Keratinocyte (primary cell): ENCODE results near the gene INKA2. TPM values are rescaled to one million over a fixed set of nuclear protein-coding genes. Genes with fewer than 3 reads are reported as not detected.

Source experiments
- DNase-seq: peaks from one replicate; pipeline ENCODE4 v3.0.0-alpha.2; 2011; ENCODE audit warnings: low read depth, missing footprints, low spot score
- FAIRE-seq: peaks from 2 replicates; lab custom pipeline; 2011; peaks lifted over from hg19 to GRCh38; lab: Jason Lieb, UNC
- H2AFZ ChIP-seq: 2 replicates; pipeline ENCODE4 v1.6.0; 2012; ENCODE audit warnings: low read length, control low read depth, inconsistent platforms; ENCODE audit not compliant: control insufficient read depth
- H3K27ac ChIP-seq: 2 replicates; pipeline ENCODE4 v1.5.1; 2011; ENCODE audit warnings: low read length; ENCODE audit not compliant: control insufficient read depth, insufficient read depth
- H3K27me3 ChIP-seq: 3 replicates; pipeline ENCODE4 v1.6.0; 2011; ENCODE audit warnings: low read length; ENCODE audit not compliant: control insufficient read depth, insufficient read depth; ENCODE audit errors: extremely low read depth
- H3K36me3 ChIP-seq, 2 experiments: 2 replicates in 1 of 2; 3 replicates in 1 of 2; pipeline ENCODE4 v1.5.1; 2011; ENCODE audit warnings: low read length in 2 of 2, mild to moderate bottlenecking in 1 of 2; ENCODE audit not compliant: control insufficient read depth in 2 of 2, insufficient read depth in 2 of 2; ENCODE audit errors: extremely low read depth in 1 of 2
- H3K4me1 ChIP-seq: 3 replicates; pipeline ENCODE4 v1.5.1; 2011; ENCODE audit warnings: low read length; ENCODE audit not compliant: control insufficient read depth, insufficient read depth; ENCODE audit errors: extremely low read depth
- H3K4me2 ChIP-seq: 3 replicates; pipeline ENCODE4 v1.6.0; 2011; ENCODE audit warnings: low read depth, low read length; ENCODE audit not compliant: control insufficient read depth, insufficient read depth; ENCODE audit errors: extremely low read depth
- H3K4me3 ChIP-seq, 3 experiments: fragments of 200-600 bp in 1 of 3; sonication (generic) in 1 of 3; 2 replicates in 2 of 3; 3 replicates in 1 of 3; pipeline ENCODE4 v1.5.1; 2011 to 2016; ENCODE audit warnings: low read length in 3 of 3, mild to moderate bottlenecking in 3 of 3, control low read depth in 2 of 3, inconsistent platforms in 1 of 3, low read depth in 1 of 3, mixed read lengths in 1 of 3, mixed run types in 1 of 3, moderate library complexity in 1 of 3; ENCODE audit not compliant: control insufficient read depth in 2 of 3, insufficient read depth in 2 of 3; ENCODE audit errors: extremely low read depth in 1 of 3
- H3K79me2 ChIP-seq: 2 replicates; pipeline ENCODE4 v1.6.0; 2012; ENCODE audit warnings: low read length; ENCODE audit not compliant: control insufficient read depth, insufficient read depth
- H3K9ac ChIP-seq: 3 replicates; pipeline ENCODE4 v1.6.0; 2011; ENCODE audit warnings: low read length; ENCODE audit not compliant: control insufficient read depth, insufficient read depth; ENCODE audit errors: extremely low read depth
- H3K9me1 ChIP-seq: 3 replicates; pipeline ENCODE4 v1.6.0; 2011; ENCODE audit warnings: low read length; ENCODE audit not compliant: control insufficient read depth, insufficient read depth; ENCODE audit errors: extremely low read depth
- H3K9me3 ChIP-seq: 2 replicates; pipeline ENCODE4 v1.5.1; 2012; ENCODE audit warnings: low read depth, low read length; ENCODE audit not compliant: control insufficient read depth
- H4K20me1 ChIP-seq: 3 replicates; pipeline ENCODE4 v1.6.0; 2011; ENCODE audit warnings: low read length; ENCODE audit not compliant: control insufficient read depth, insufficient read depth; ENCODE audit errors: extremely low read depth
- CTCF ChIP-seq, 3 experiments: IDR thresholded peaks in 1 of 3; conservative IDR thresholded peaks in 1 of 3; optimal IDR thresholded peaks in 1 of 3; 2 replicates in 2 of 3; 3 replicates in 1 of 3; pipeline versions ENCODE3 to v1.5.1; 2011; ENCODE audit warnings: low read length in 3 of 3, mild to moderate bottlenecking in 3 of 3, moderate library complexity in 2 of 3, control low read depth in 1 of 3, inconsistent platforms in 1 of 3; ENCODE audit not compliant: insufficient read depth in 2 of 3; ENCODE audit errors: extremely low read depth in 1 of 3
- EZH2 ChIP-seq: IDR thresholded peaks from one replicate; pipeline ENCODE4 v1.6.1; 2012; ENCODE audit warnings: inconsistent platforms, mild to moderate bottlenecking, low read length, moderate library complexity
- dilution Hi-C: fragments of 300-500 bp; cut with MboI; formaldehyde crosslinking; loops from one replicate; pipeline ENCODE4 v1.7.0; 2020; ENCODE audit warnings: low sequenced_read_pairs; ENCODE audit not compliant: extremely low pct_ligation_motif_present
- polyA plus RNA-seq, 5 experiments: library from polyadenylated mRNA; depleted of rRNA in 3 of 5; stranded (reverse) in 3 of 5; stranded (forward) in 1 of 5; unstranded in 1 of 5; fragments of >200 nt; gene quantifications; 1 replicate in 1 of 5; 2 replicates in 3 of 5; 3 replicates in 1 of 5; pipeline versions ENCODE4 v1.2.1 to v1.2.3, GENCODE V29; 2011 to 2012; ENCODE audit warnings: missing spikeins in 2 of 5, low read depth in 1 of 5, low replicate concordance in 1 of 5

Gene INKA2
- polyA plus RNA-seq, 1 donor (not counting 4 experiments of a cell fraction or from before 2014, with no cell fraction given) = 2.7 TPM

DNA sequence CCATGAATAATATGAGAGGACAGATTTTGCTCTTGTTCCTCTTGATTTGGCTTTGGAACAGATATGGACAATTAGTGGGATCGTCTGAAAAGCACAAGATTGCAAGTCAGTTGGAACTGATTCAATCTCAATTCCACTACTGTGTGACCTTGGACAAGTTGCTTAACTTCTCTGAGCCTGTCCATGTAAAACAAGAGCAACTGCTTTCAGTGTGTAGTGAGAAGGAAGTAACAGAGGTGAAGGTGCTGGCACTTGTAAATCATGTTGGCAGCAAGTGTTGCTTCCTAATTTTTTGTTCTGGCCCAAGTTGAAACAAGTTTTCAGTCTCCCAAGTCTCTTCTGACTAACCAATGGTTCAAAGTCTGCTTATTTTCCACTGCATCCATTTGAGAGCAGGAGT is 15.3 kb downstream of the INKA2 start:
- Histone ChIP-seq H3K27me3 (no peaks in the 10 kb centered on the region), H3K9me1 (no peaks in the 10 kb centered on the region), H3K4me3 (no peak overlapping the region), H3K79me2 (no peaks in the 10 kb centered on the region), H4K20me1 (no peaks in the 10 kb centered on the region), H3K9me3 (no peaks in the 10 kb centered on the region), H3K4me2 (no peak overlapping the region), H3K4me1 (peaks cover 29% of the 10 kb centered on the region), H3K36me3 (peaks cover 0 to 2% of the 10 kb centered on the region in 2 experiments), H3K9ac (no peak overlapping the region), H2AFZ (no peak overlapping the region), H3K27ac (no peak overlapping the region)
- DNase-seq = no peak
- no peak for TF ChIP-seq EZH2
- TF ChIP-seq CTCF (optimal IDR thresholded peaks at IDR 0.05 in 1 of 3, IDR thresholded peaks at IDR 0.05 in 1 of 3, conservative IDR thresholded peaks at IDR 0.05 in 1 of 3; ENCODE audit: extremely low read depth in 1 of 3, insufficient read depth in 2 of 3, low read length in 3 of 3) = no peak
- dilution Hi-C loops = no loop called here
- FAIRE-seq = no peak

DNA sequence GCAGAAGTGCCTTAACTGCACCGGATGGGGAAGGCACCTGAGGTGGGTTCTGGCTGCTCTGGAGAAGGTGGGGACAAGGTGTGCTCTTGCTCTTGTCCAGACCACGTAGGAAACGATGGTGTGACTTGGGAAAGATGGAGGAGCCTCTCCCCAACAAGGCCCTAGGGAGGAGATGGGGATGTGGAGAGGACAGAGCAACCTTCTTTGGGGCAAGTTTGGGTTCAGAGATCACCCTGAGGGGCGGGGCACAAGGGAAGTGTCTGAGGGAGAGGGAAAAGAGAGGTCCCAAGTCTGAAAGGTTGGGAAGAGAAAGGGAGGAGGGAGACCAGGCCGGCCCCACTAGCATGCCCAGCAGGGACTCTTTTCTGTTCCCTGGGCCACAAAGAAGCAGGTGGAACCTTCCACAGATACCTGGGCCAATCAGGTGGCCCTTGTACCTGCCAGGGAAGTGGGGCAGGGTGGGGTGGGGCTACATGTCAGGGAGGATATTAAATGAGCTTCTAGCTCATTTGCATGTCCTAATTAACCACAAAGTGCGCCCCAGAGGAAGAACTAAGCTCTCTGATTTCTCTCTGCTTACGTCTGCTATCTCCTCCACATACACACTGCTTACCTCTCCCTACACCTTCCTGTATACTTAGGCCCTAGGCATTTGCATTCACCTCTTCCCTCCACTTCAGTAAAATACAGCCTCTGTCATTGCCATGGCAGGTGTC is 15.9 kb downstream of the INKA2 start:
- FAIRE-seq = no peak
- H3K9me3 ChIP-seq = no peaks in the 10 kb centered on the region
- H2AFZ ChIP-seq = no peak overlapping the region
- H4K20me1 ChIP-seq = no peaks in the 10 kb centered on the region
- H3K79me2 ChIP-seq = no peaks in the 10 kb centered on the region
- no peak overlapping the region for H3K9ac ChIP-seq
- no peak for TF ChIP-seq CTCF (optimal IDR thresholded peaks at IDR 0.05 in 1 of 3, IDR thresholded peaks at IDR 0.05 in 1 of 3, conservative IDR thresholded peaks at IDR 0.05 in 1 of 3; ENCODE audit: extremely low read depth in 1 of 3, insufficient read depth in 2 of 3, low read length in 3 of 3)
- TF ChIP-seq EZH2 = no peak
- no peak overlapping the region for H3K4me3 ChIP-seq
- no peak overlapping the region for H3K4me2 ChIP-seq
- DNase-seq = no peak
- H3K27me3 ChIP-seq = no peaks in the 10 kb centered on the region
- dilution Hi-C loops = no loop called here
- H3K9me1 ChIP-seq = no peaks in the 10 kb centered on the region
- peaks cover 29% of the 10 kb centered on the region for H3K4me1 ChIP-seq
- no peak overlapping the region for H3K27ac ChIP-seq
- H3K36me3 ChIP-seq = peaks cover 0 to 2% of the 10 kb centered on the region in 2 experiments
